Ishikawa (cell line): Measurements from ENCODE around the gene NOB1.

Experiments
- CEBPB ChIP-seq: IDR thresholded peaks from 2 replicates; pipeline ENCODE4 v1.6.1; 2012
- CREB1 ChIP-seq: IDR thresholded peaks from 2 replicates; pipeline ENCODE4 v1.6.1; 2012; ENCODE audit warnings: low read depth
- EGR1 ChIP-seq: IDR thresholded peaks from 2 replicates; pipeline ENCODE4 v1.6.1; 2012
- EP300 ChIP-seq: IDR thresholded peaks from 2 replicates; pipeline ENCODE4 v1.6.1; 2012; ENCODE audit warnings: borderline replicate concordance
- FOXM1 ChIP-seq: IDR thresholded peaks from 2 replicates; pipeline ENCODE4 v1.6.1; 2012; ENCODE audit warnings: low read depth, borderline replicate concordance
- NFIC ChIP-seq: IDR thresholded peaks from 2 replicates; pipeline ENCODE4 v1.6.1; 2012
- RAD21 ChIP-seq: IDR thresholded peaks from 2 replicates; pipeline ENCODE4 v1.6.1; 2012; ENCODE audit warnings: low read depth
- TAF1 ChIP-seq: IDR thresholded peaks from 2 replicates; pipeline ENCODE4 v1.6.1; 2012; ENCODE audit warnings: low read depth, mild to moderate bottlenecking
- TCF12 ChIP-seq: IDR thresholded peaks from 2 replicates; pipeline ENCODE4 v1.6.1; 2012; ENCODE audit warnings: low read depth
- TEAD4 ChIP-seq: IDR thresholded peaks from 2 replicates; pipeline ENCODE4 v1.6.1; 2012
- YY1 ChIP-seq: IDR thresholded peaks from 2 replicates; pipeline ENCODE4 v1.6.1; 2012; ENCODE audit warnings: low read depth
- ZBTB7A ChIP-seq: IDR thresholded peaks from 2 replicates; pipeline ENCODE4 v1.6.1; 2012; ENCODE audit warnings: low read depth
- TF ChIP-seq, protein P1 (sequence below): IDR thresholded peaks from 2 replicates; pipeline ENCODE4 v1.6.1; 2012
- TF ChIP-seq, protein P2 (sequence below): IDR thresholded peaks from 2 replicates; pipeline ENCODE4 v1.6.1; 2012
- TF ChIP-seq, protein P3 (sequence below): IDR thresholded peaks from 2 replicates; pipeline ENCODE4 v1.6.1; 2012; ENCODE audit warnings: low read depth, mild to moderate bottlenecking

NOB1 gene

DNA sequence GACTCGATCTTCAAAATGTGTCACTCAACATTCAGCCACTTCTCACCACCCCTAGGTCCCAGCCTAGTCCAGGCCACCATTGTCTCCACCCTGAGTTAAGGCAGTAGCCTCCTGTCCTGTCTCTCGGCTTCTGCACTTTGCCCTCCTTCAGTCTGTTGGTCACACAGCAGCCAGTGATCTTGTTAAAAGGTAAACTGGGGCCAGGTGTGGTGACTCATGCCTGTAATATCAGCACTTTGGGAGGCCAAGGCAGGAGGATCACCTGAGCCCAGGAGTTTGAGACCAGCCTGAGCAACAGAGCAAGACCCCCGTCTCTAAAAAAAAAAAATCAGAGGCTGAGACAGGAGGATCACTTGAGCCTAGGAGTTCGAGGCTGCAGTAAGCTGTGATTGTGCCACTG, 33.2 kb upstream of the NOB1 start:
- no peak for TF ChIP-seq CREB1
- no peak for TF ChIP-seq RAD21
- TF ChIP-seq CEBPB: no peak
- TF ChIP-seq, protein P1, sequence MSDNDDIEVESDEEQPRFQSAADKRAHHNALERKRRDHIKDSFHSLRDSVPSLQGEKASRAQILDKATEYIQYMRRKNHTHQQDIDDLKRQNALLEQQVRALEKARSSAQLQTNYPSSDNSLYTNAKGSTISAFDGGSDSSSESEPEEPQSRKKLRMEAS: no peak
- no peak for TF ChIP-seq ZBTB7A
- TF ChIP-seq, protein P2, sequence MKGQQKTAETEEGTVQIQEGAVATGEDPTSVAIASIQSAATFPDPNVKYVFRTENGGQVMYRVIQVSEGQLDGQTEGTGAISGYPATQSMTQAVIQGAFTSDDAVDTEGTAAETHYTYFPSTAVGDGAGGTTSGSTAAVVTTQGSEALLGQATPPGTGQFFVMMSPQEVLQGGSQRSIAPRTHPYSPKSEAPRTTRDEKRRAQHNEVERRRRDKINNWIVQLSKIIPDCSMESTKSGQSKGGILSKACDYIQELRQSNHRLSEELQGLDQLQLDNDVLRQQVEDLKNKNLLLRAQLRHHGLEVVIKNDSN: no peak
- TF ChIP-seq YY1: no peak
- TF ChIP-seq TEAD4: no peak
- no peak for TF ChIP-seq TCF12
- no peak for TF ChIP-seq NFIC
- no peak for TF ChIP-seq FOXM1
- no peak for TF ChIP-seq TAF1
- no peak for TF ChIP-seq EP300
- TF ChIP-seq, protein P3, sequence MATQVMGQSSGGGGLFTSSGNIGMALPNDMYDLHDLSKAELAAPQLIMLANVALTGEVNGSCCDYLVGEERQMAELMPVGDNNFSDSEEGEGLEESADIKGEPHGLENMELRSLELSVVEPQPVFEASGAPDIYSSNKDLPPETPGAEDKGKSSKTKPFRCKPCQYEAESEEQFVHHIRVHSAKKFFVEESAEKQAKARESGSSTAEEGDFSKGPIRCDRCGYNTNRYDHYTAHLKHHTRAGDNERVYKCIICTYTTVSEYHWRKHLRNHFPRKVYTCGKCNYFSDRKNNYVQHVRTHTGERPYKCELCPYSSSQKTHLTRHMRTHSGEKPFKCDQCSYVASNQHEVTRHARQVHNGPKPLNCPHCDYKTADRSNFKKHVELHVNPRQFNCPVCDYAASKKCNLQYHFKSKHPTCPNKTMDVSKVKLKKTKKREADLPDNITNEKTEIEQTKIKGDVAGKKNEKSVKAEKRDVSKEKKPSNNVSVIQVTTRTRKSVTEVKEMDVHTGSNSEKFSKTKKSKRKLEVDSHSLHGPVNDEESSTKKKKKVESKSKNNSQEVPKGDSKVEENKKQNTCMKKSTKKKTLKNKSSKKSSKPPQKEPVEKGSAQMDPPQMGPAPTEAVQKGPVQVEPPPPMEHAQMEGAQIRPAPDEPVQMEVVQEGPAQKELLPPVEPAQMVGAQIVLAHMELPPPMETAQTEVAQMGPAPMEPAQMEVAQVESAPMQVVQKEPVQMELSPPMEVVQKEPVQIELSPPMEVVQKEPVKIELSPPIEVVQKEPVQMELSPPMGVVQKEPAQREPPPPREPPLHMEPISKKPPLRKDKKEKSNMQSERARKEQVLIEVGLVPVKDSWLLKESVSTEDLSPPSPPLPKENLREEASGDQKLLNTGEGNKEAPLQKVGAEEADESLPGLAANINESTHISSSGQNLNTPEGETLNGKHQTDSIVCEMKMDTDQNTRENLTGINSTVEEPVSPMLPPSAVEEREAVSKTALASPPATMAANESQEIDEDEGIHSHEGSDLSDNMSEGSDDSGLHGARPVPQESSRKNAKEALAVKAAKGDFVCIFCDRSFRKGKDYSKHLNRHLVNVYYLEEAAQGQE: no peak

DNA sequence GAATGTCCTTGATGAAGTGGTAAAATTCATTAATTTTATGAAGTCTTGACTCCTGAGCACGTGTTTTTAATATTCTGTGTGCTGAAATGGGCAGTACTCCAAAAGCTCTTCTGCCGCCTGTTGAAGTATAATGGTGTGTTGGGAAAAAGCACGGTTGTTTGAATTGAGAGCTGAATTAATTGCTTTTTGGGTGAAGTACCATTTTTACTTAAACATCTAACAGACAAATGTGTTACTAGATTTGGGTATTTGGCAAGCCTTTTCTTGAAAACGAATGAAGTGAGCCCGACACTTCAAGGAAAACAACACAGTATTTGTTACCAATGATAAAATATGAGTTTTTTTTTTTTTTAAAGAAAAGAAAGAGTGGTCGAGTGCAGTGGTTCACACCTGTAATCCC, 29.9 kb upstream of the NOB1 start:
- no peak for TF ChIP-seq FOXM1

DNA sequence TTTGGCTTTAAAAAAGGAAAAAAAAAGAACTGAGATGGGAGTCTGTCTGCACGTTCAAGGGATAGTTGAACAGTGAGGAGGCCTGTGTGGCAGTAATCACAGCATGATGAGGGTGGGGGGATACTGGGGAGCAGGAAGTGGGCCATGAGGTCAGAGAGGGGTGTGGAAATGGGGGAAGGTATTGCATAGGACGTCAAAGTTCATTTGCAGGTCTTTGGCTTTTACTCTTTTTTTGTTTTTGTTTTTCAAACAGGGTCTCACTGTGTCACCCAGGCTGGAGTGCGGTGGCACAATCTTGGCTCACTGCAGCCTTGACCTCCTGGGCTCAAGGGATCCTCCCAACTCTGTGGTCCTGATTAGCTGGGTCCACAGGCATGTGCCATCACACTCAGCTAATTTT, 26.4 kb upstream of the NOB1 start:
- TF ChIP-seq NFIC (no peak), EGR1 (no peak), CEBPB (no peak), YY1 (no peak), FOXM1 (no peak), EP300 (no peak), CREB1 (no peak)
- TF ChIP-seq, protein P3: no peak
- TF ChIP-seq, protein P2: no peak

DNA sequence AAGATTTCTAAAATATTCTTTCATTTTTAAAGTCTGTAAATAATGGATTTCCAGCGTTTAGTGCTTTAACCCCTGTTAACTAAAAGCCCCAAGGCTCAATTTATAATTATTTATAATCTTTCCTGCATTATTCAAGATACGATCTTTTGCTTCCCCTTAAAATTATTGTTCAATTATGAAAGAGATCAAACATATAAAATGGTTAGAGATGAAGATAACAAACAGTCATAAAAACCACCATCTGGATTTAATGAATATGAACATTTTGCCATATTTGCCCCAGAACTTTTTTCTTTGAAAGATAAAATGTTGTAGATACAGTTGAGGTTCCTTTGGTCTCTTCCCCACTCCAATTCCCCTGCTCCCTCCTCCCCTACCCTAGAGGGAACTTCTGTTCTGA, 25.0 kb upstream of the NOB1 start:
- TF ChIP-seq NFIC: no peak
- TF ChIP-seq FOXM1: no peak
- no peak for TF ChIP-seq RAD21
- no peak for TF ChIP-seq CEBPB
- TF ChIP-seq TEAD4: no peak
- TF ChIP-seq YY1: no peak
- TF ChIP-seq, protein P1: no peak
- TF ChIP-seq, protein P2: no peak
- no peak for TF ChIP-seq TAF1
- TF ChIP-seq, protein P3: no peak
- TF ChIP-seq ZBTB7A: no peak
- TF ChIP-seq EGR1: no peak
- no peak for TF ChIP-seq EP300

DNA sequence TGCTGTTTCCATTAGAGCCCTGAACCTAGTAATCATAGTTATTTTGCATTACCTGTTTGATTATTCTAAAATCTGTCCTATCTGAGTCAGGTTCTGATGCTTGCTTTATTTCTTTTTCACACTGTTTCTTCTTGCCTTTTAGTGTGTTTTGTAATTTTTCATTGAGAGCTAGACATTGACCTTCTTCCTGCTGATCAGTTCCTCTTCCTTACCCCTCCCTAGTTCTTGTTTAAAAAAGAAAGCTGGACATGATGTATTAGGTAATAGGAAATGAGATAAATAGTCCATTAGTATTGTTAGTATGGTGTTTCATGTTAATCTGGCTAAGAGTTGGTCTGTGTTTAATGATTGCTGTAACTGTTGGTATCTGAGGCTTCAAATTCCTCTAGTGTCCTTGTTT, 20.8 kb upstream of the NOB1 start:
- no peak for TF ChIP-seq NFIC
- no peak for TF ChIP-seq RAD21
- no peak for TF ChIP-seq ZBTB7A
- TF ChIP-seq, protein P3: no peak
- no peak for TF ChIP-seq TAF1
- TF ChIP-seq CREB1: no peak
- TF ChIP-seq, protein P2: no peak
- TF ChIP-seq, protein P1: no peak
- no peak for TF ChIP-seq CEBPB
